Measurements from ENCODE around the gene TTC13.
"Not testable (repeated sequence)": the region's sequence is repeated elsewhere in the genome, so short reads cannot be mapped to it uniquely, and the experiment has no call there.

TTC13 gene, protein sequence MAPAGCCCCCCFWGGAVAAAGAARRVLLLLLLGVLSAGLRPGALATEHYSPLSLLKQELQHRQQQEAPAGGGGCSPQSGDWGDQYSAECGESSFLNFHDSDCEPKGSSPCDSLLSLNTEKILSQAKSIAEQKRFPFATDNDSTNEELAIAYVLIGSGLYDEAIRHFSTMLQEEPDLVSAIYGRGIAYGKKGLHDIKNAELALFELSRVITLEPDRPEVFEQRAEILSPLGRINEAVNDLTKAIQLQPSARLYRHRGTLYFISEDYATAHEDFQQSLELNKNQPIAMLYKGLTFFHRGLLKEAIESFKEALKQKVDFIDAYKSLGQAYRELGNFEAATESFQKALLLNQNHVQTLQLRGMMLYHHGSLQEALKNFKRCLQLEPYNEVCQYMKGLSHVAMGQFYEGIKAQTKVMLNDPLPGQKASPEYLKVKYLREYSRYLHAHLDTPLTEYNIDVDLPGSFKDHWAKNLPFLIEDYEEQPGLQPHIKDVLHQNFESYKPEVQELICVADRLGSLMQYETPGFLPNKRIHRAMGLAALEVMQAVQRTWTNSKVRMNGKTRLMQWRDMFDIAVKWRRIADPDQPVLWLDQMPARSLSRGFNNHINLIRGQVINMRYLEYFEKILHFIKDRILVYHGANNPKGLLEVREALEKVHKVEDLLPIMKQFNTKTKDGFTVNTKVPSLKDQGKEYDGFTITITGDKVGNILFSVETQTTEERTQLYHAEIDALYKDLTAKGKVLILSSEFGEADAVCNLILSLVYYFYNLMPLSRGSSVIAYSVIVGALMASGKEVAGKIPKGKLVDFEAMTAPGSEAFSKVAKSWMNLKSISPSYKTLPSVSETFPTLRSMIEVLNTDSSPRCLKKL

DNA sequence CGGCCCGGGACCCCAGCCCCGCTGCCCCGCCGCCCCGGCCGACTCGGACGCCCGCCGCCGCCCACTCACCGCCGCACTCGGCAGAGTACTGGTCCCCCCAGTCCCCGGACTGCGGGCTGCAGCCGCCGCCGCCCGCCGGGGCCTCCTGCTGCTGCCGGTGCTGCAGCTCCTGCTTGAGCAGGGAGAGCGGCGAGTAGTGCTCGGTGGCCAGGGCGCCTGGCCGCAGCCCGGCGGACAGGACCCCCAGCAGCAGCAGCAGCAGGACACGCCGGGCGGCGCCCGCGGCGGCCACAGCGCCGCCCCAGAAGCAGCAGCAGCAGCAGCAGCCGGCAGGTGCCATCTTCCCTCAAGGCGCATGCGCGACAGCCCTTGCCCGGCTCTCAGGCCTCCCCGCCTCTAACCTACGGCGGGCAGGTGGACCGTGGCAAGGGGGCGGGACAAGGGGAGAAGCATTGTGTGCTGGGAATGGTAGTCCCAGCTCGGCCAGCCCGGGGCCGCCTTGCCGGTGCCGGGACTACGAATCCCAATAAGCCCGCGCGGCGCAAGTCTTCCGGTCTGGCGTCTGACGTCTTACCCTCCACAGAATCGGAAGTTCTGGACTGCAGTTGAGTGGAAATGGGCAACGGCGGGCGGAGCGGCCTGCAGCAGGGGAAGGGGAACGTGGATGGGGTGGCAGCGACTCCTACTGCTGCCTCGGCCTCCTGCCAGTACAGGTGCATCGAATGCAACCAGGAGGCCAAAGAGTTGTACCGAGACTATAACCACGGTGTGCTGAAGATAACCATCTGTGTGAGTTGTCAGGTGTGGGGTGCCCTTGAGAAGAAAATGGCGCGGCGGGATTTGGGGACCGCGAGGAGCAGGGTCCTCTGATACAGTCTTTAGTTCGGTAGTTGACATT, at the start of gene TTC13, which contains the start of gene ARV1:
TTC13 (minus strand) TSS at position 371 of the 898 bp plus-strand sequence; CDS start at position 340, 31 bp downstream.
ARV1 (plus strand) TSS at position 604 of the 898 bp plus-strand sequence; CDS start at position 616, 12 bp downstream.
- H3K4me3 ChIP-seq (ENCODE audit: low read length), result peak within 1 kb of the TSS; percentile 98
- H3K27me3 ChIP-seq (ENCODE audit: control insufficient read depth, insufficient read depth, low read length), result peaks cover 59% of the 10 kb centered on the region
- no peak within 1 kb of the TSS for H3K27ac ChIP-seq (ENCODE audit: low read length)
- peak within 1 kb of the TSS; percentile 59 for H3K9ac ChIP-seq (ENCODE audit: low read length)
- no peaks in the 10 kb centered on the region for H3K9me3 ChIP-seq (ENCODE audit: control insufficient read depth, low read depth, low read length)
- no peaks in the 10 kb centered on the region for H3K36me3 ChIP-seq (ENCODE audit: control insufficient read depth, low read depth, low read length)
- H3K4me1 ChIP-seq (ENCODE audit: control insufficient read depth, low read depth, low read length), result peaks cover 10% of the 10 kb centered on the region

DNA sequence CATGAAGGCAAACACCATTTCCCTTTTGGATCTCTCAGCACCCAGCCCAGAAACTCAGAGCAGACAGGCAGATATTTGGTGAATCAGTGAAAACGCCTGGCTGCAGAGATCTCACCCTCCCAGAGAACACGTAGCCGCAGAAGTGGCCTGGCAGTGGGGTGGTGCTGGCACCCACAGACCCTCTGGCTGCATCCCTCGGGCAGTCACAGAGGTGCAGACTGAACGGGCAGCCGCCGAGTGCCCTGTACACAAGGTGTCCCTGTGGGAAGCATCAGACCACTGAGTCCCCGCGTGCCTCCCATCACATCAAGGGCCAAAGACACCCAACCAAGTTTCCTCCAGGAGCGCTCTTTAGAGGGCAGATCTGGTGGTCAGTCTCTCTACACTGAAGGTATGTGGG, 49.3 kb upstream of the TTC13 start:
- Histone ChIP-seq H3K9me3 (ENCODE audit: control insufficient read depth, low read depth, low read length) (no peaks in the 10 kb centered on the region), H3K27ac (ENCODE audit: low read length) (no peak overlapping the region), H3K36me3 (ENCODE audit: control insufficient read depth, low read depth, low read length) (no peaks in the 10 kb centered on the region), H3K9ac (ENCODE audit: low read length) (no peak overlapping the region), H3K4me3 (ENCODE audit: low read length) (no peak overlapping the region), H3K4me1 (ENCODE audit: control insufficient read depth, low read depth, low read length) (peaks cover 9% of the 10 kb centered on the region), H3K27me3 (ENCODE audit: control insufficient read depth, insufficient read depth, low read length) (no peaks in the 10 kb centered on the region)

DNA sequence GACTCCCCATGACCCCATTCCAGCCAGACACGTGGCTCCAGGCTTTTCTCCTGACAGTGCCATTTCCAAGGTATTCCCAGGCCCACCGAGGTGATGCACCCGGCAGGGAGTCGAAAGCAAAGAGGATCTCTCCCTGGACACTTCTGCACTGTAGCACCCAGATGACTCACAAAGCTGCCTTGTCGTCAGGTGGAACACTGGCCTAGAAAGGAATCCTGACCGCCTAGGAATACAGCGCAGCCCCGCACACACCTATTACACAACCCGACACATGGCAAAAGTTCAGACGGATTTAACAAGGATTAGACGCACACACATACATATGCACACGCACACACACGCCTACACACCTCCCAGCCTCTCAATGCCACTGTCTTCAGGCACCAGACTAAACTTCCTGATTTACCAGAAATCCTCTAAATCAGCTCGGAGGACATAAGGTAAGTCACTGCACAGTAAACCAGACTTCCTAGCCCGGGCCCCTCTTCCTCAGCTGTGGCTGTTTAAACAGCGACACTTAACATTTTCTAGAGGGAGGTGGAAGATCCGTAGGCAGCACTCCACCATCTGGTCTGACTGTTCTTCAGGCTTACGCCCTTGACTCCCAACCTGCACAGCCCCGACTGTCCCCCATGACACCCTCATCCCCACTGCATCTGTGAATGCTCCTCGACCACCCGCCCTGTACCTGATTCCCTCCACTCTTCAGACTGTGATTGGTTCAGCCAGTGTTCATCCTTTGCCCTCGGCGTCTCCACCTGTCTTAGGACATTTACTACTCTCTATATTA, 48.7 kb upstream of the TTC13 start:
- Histone ChIP-seq H3K36me3 (ENCODE audit: control insufficient read depth, low read depth, low read length) (no peaks in the 10 kb centered on the region), H3K4me1 (ENCODE audit: control insufficient read depth, low read depth, low read length) (peaks cover 9% of the 10 kb centered on the region), H3K27ac (ENCODE audit: low read length) (no peak overlapping the region), H3K27me3 (ENCODE audit: control insufficient read depth, insufficient read depth, low read length) (no peaks in the 10 kb centered on the region), H3K9me3 (ENCODE audit: control insufficient read depth, low read depth, low read length) (no peaks in the 10 kb centered on the region), H3K9ac (ENCODE audit: low read length) (no peak overlapping the region), H3K4me3 (ENCODE audit: low read length) (no peak overlapping the region)

DNA sequence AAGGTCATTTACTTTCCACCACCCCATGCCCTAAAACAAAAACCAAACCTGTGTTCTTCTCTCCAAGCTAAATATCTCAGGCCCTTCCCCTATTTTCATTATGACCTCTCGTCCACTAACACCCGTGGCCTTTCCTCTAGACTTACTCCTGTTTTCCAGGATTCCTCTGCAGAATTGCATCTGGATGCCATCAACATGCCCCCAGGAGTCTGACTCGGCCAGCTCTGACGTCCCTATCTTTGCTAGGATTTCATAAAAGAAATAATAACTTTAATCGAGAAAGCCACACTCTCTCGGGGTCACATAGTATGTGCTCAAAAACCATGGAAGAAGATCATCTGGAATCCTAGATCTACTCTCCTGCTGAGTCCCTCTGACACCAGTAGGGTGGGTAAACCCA, 47.9 kb upstream of the TTC13 start:
- peaks cover 9% of the 10 kb centered on the region for H3K4me1 ChIP-seq (ENCODE audit: control insufficient read depth, low read depth, low read length)
- no peak overlapping the region for H3K4me3 ChIP-seq (ENCODE audit: low read length)
- H3K9ac ChIP-seq (ENCODE audit: low read length), result no peak overlapping the region
- H3K9me3 ChIP-seq (ENCODE audit: control insufficient read depth, low read depth, low read length), result no peaks in the 10 kb centered on the region
- no peak overlapping the region for H3K27ac ChIP-seq (ENCODE audit: low read length)
- no peaks in the 10 kb centered on the region for H3K36me3 ChIP-seq (ENCODE audit: control insufficient read depth, low read depth, low read length)
- no peaks in the 10 kb centered on the region for H3K27me3 ChIP-seq (ENCODE audit: control insufficient read depth, insufficient read depth, low read length)

DNA sequence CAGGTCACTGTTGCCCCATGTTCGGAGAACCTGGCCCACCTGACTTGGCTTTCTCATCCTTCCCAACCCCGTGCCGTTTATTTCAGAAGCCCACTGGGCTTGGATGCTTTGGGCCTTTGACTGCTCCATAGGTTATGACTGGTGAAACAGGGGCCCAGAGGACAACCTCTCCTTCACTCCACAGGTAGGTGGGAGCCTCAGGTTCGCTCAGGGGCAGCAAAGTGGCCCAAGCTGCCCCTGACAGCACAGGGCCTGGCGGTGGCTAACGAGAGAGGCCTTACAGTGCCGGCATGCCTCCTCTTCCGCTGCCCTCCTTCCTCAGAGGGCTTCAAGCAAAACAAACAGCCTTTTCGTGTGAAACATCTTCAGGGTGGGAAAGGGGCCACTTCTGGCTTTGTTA, 44.5 kb upstream of the TTC13 start:
- Histone ChIP-seq H3K4me3 (ENCODE audit: low read length) (no peak overlapping the region), H3K27ac (ENCODE audit: low read length) (no peak overlapping the region), H3K36me3 (ENCODE audit: control insufficient read depth, low read depth, low read length) (no peaks in the 10 kb centered on the region), H3K4me1 (ENCODE audit: control insufficient read depth, low read depth, low read length) (peaks cover 9% of the 10 kb centered on the region), H3K9ac (ENCODE audit: low read length) (no peak overlapping the region), H3K9me3 (ENCODE audit: control insufficient read depth, low read depth, low read length) (no peaks in the 10 kb centered on the region), H3K27me3 (ENCODE audit: control insufficient read depth, insufficient read depth, low read length) (peaks cover 5% of the 10 kb centered on the region)

DNA sequence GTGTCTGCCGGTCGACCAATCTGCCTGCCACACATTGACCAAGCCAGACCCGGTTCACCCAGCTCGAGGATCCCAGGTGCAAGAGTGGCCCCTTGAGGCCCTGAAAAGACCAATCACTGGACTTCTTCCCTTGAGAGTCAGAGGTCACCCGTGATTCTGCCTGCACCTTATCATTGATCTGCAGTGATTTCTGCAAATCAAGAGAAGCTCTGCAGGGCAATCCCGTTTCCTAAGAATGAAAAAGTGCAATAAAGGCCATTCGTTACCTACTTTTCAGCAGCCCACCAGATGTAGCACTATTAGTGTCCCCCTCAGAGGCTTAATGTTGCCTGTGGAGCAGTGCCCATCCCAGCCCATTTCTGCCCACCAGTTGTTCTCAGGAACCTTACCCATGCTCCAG, 43.9 kb upstream of the TTC13 start:
- not testable (repeated sequence) for H3K4me3 ChIP-seq (ENCODE audit: low read length); H3K27ac ChIP-seq (ENCODE audit: low read length); H3K9ac ChIP-seq (ENCODE audit: low read length); H3K4me1 ChIP-seq (ENCODE audit: control insufficient read depth, low read depth, low read length); H3K27me3 ChIP-seq (ENCODE audit: control insufficient read depth, insufficient read depth, low read length); H3K9me3 ChIP-seq (ENCODE audit: control insufficient read depth, low read depth, low read length); H3K36me3 ChIP-seq (ENCODE audit: control insufficient read depth, low read depth, low read length)

DNA sequence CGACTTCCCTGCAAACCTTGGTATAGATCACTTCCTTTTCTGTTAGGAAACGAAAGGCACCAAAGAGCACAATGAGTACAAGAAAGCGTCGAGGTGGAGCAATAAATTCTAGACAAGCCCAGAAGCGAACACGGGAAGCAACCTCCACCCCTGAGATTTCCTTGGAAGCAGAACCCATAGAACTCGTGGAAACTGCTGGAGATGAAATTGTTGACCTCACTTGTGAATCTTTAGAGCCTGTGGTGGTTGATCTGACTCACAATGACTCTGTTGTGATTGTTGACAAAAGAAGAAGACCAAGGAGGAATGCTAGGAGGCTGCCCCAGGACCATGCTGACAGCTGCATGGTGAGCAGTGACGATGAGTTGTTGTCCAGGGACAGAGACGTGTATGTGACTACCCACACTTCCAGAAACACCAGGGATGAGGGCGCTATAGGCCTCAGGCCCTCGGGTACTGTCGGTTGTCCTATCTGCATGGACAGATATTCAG, 42.9 kb upstream of the TTC13 start:
- Histone ChIP-seq H3K4me3 (ENCODE audit: low read length) (no peak overlapping the region), H3K27me3 (ENCODE audit: control insufficient read depth, insufficient read depth, low read length) (peaks cover 5% of the 10 kb centered on the region), H3K9me3 (ENCODE audit: control insufficient read depth, low read depth, low read length) (no peaks in the 10 kb centered on the region), H3K36me3 (ENCODE audit: control insufficient read depth, low read depth, low read length) (no peaks in the 10 kb centered on the region), H3K4me1 (ENCODE audit: control insufficient read depth, low read depth, low read length) (peaks cover 8% of the 10 kb centered on the region), H3K9ac (ENCODE audit: low read length) (no peak overlapping the region), H3K27ac (ENCODE audit: low read length) (no peak overlapping the region)

DNA sequence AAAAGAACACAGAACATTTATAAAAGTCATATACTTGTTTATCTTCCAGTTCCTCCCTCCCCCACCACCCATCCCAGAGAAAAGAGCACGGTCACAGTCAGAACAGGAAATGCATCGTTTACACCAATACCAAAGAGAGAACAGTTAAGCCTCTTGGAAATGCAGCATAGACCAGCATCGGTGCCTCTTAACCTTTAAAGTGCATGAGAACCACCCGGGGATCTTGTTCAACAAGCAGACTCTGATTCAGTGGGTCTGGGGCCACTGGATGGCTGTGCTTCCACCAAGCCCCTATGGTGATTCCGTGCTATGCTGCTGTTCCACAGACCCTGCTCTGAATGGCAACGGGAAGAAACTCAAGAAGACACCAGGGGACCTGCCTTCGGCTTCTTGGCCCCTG, 42.2 kb upstream of the TTC13 start:
- Histone ChIP-seq H3K4me3 (ENCODE audit: low read length) (no peak overlapping the region), H3K27ac (ENCODE audit: low read length) (no peak overlapping the region), H3K9me3 (ENCODE audit: control insufficient read depth, low read depth, low read length) (no peaks in the 10 kb centered on the region), H3K9ac (ENCODE audit: low read length) (no peak overlapping the region), H3K4me1 (ENCODE audit: control insufficient read depth, low read depth, low read length) (peaks cover 8% of the 10 kb centered on the region), H3K27me3 (ENCODE audit: control insufficient read depth, insufficient read depth, low read length) (peaks cover 5% of the 10 kb centered on the region), H3K36me3 (ENCODE audit: control insufficient read depth, low read depth, low read length) (no peaks in the 10 kb centered on the region)

DNA sequence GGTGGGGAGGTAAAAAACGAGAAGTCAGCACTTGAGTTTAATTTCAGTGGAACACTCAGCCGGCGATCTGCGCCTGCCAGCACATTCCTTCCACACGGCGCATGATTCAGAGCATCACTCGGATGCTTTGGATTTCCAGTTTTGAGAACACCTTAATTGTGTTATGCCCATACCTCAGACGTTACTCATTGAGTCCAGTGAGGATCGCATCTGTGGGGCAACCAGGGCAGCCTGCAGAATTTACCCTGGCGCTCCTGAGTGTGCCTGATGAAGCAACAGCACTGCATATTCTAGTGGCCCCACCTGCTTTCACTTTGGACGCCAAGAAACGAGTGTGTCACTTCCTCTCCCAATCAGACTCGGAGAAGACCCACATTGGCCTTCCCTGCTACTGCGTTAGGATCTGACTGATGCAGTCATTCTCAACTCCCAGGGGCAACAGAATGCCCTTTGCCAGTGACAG, 41.5 kb upstream of the TTC13 start:
- Histone ChIP-seq H3K27ac (ENCODE audit: low read length) (no peak overlapping the region), H3K9ac (ENCODE audit: low read length) (no peak overlapping the region), H3K36me3 (ENCODE audit: control insufficient read depth, low read depth, low read length) (no peaks in the 10 kb centered on the region), H3K27me3 (ENCODE audit: control insufficient read depth, insufficient read depth, low read length) (peaks cover 5% of the 10 kb centered on the region), H3K4me1 (ENCODE audit: control insufficient read depth, low read depth, low read length) (peaks cover 8% of the 10 kb centered on the region), H3K4me3 (ENCODE audit: low read length) (no peak overlapping the region), H3K9me3 (ENCODE audit: control insufficient read depth, low read depth, low read length) (no peaks in the 10 kb centered on the region)

DNA sequence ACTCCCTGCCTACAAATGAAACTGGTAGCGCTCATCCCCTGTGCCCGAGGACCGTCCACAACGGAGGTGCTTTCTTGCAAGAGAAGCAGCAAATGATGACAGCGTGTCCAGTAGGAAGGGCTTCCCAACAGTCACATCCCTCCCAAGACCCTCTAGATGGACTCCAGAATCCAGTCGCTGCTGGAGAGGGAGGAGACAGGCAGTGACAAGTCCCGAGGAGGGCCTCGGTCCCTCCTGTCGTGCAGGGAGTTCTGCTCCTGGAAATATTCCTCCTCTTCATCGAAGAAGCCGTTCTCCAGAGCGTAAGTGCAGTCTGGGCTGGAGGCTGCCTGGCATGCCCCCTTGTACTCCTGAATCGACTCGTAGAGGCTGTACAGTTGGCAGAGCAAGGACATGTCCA, 41.0 kb upstream of the TTC13 start:
- H3K4me3 ChIP-seq (ENCODE audit: low read length), result no peak overlapping the region
- no peaks in the 10 kb centered on the region for H3K36me3 ChIP-seq (ENCODE audit: control insufficient read depth, low read depth, low read length)
- H3K27ac ChIP-seq (ENCODE audit: low read length), result no peak overlapping the region

More for the DNA sequence above, 41.0 kb upstream of the TTC13 start:
- no peak overlapping the region for H3K9ac ChIP-seq (ENCODE audit: low read length)
- H3K9me3 ChIP-seq (ENCODE audit: control insufficient read depth, low read depth, low read length), result no peaks in the 10 kb centered on the region
- peaks cover 5% of the 10 kb centered on the region for H3K27me3 ChIP-seq (ENCODE audit: control insufficient read depth, insufficient read depth, low read length)
- H3K4me1 ChIP-seq (ENCODE audit: control insufficient read depth, low read depth, low read length), result peaks cover 8% of the 10 kb centered on the region

All from iPS-18a (cell line).